Measurements from ENCODE around the gene ZBED2.
A peak's percentile ranks its signal among the peaks of the same experiment; 100 is the strongest.

- TF ChIP-seq CTCF (IDR thresholded peaks at IDR 0.05) (peak; percentile 38), SIN3A (IDR thresholded peaks at IDR 0.05; ENCODE audit: borderline replicate concordance, insufficient read depth, low read depth, low read length) (no peak), REST (IDR thresholded peaks at IDR 0.05; ENCODE audit: insufficient read depth in 1 of 2, low read depth in 2 of 2, low read length in 1 of 2) (no peak)
These were observed 26.4 kb upstream of the ZBED2 start for GRCh38 chr3:111621535-111621934.

Data from Panc1 (cell line).